ENCODE data around the gene WWTR1.

Gene WWTR1

DNA sequence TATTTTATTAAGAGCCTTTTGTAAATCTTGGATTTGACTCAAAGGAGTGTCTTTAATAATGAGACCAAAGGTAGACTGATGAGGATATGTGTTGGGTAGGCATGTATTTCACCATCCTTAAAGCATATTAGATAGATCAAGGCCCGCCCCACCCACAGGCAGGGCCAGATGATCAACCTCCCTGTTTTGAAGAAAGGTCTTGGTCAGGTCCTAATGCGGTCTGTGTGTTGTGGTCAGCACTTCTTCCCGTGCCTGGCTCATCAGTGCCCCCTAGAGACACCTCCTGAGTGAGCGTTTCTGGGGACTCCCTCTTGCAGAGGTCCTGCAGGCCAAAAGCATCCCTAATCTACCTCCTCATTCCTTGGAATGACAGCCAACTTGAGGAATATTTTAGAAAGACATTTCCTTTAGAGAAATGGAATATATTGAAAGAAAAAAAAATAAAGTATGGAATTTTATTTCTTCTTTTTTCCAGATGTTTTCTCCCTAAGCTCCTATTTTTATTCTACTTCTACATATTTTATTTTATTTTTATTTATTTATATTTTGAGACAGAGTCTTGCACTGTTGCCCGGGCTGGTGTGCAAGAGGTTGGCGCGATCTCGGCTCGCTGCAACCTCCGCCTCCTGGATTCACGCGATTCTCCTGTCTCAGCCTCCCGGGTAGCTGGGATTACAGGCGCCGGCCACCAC, 177.4 kb downstream of the WWTR1 start:
- TF ChIP-seq, protein P1, sequence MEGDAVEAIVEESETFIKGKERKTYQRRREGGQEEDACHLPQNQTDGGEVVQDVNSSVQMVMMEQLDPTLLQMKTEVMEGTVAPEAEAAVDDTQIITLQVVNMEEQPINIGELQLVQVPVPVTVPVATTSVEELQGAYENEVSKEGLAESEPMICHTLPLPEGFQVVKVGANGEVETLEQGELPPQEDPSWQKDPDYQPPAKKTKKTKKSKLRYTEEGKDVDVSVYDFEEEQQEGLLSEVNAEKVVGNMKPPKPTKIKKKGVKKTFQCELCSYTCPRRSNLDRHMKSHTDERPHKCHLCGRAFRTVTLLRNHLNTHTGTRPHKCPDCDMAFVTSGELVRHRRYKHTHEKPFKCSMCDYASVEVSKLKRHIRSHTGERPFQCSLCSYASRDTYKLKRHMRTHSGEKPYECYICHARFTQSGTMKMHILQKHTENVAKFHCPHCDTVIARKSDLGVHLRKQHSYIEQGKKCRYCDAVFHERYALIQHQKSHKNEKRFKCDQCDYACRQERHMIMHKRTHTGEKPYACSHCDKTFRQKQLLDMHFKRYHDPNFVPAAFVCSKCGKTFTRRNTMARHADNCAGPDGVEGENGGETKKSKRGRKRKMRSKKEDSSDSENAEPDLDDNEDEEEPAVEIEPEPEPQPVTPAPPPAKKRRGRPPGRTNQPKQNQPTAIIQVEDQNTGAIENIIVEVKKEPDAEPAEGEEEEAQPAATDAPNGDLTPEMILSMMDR (IDR thresholded peaks at IDR 0.05; ENCODE audit: low read depth, low read length): peak; percentile 99
- H3K27me3 ChIP-seq: no peaks in the 10 kb centered on the region
- peaks cover 3% of the 10 kb centered on the region; the same call in 1 of the 2 replicates for H3K4me1 ChIP-seq
- peak; percentile 83 for DNase-seq
- H3K4me3 ChIP-seq (ENCODE audit: low read depth, low read length): no peak overlapping the region
- H3K36me3 ChIP-seq: no peaks in the 10 kb centered on the region
- no peaks in the 10 kb centered on the region for H3K9me3 ChIP-seq

DNA sequence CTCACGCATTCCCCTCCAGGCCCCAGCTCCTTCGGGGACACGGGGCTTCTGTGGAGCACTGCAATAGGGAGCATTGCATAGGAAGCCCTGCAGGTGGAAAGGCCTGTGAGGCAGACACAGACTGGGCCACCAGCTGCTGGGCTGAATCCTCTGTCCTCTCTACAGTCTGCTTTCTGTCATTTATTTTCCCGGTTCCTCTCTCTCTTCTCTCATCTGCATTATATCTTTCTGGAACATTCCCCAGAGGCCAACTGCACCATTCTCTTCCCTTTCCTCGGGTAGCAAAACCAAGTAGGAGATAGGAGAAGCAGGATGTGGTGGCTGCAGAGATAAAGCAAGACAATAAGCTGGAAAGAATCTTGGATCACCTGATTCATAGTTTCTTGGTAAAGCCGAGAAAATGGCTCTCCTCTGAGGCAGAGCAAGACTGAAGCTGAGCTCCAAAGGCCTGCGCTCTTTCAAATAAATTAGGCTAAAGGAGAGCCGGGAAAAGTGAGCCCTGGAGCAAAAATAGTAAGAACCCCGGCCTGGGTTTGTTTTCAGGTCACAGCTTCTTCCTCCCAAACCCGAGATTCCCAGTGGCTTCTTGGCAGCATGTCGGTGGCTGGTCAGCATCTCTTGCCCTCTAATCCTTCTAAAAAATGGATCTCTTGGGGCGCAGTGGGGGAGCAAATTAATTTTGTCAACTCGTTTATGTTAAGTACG, 178.1 kb downstream of the WWTR1 start:
- no peak overlapping the region for H3K4me3 ChIP-seq (ENCODE audit: low read depth, low read length)
- TF ChIP-seq, protein P1 (IDR thresholded peaks at IDR 0.05; ENCODE audit: low read depth, low read length): no peak
- no peak for DNase-seq
- H3K4me1 ChIP-seq: peaks cover 6% of the 10 kb centered on the region
- H3K36me3 ChIP-seq: no peaks in the 10 kb centered on the region
- no peaks in the 10 kb centered on the region for H3K27me3 ChIP-seq
- no peaks in the 10 kb centered on the region for H3K9me3 ChIP-seq

DNA sequence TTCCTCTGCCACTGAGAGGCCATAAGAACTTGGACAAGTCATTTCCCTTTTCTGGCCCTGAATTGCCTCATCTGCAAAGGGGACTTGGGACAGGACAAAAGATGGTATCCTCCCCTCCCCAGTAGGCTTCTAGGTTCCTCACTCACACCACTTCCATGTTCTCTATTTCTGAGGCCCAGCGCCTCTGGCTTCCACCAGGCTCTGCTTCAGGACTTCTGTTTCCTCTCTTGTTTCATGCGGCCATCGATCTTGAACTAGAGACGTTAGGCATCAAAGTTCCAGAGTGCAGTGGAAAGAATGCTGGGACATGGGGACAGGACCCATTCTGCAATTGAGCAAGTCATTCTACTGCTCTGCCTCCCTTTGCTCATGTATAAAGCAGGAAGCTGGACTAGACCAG, 181.6 kb downstream of the WWTR1 start:
- peaks cover 20% of the 10 kb centered on the region for H3K4me1 ChIP-seq
- H3K36me3 ChIP-seq: no peaks in the 10 kb centered on the region
- TF ChIP-seq, protein P1 (IDR thresholded peaks at IDR 0.05; ENCODE audit: low read depth, low read length): no peak
- no peak overlapping the region for H3K4me3 ChIP-seq (ENCODE audit: low read depth, low read length)
- H3K27me3 ChIP-seq: no peaks in the 10 kb centered on the region
- H3K9me3 ChIP-seq: no peaks in the 10 kb centered on the region
- no peak for DNase-seq

DNA sequence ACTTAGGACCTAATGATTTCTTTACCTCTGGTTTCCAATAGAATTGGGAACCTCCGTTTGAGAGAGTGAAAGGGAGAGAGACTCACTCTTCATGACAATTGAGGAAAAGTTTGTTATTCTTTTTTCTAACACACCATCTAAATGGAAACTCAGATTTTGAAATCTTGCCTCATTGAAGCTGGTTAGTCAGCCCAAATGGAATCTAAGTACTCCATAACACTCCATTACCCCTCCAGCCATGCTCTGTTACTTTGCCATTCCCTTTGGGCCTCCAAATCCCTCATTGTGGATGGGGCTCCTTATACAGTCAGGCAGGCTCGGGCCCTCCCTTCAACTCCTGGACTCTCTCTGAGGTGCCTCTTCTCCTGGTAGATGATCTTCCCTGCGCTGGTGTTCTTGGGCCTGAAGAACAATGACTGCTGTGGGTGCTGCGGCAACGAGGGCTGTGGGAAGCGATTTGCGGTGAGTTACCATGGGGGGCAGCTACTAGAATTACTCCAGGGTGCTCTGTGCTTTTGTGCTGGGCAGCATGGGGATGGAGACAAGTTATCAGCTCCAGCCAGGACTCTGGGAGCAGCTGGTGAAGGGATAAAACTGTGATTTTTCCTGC, 182.3 kb downstream of the WWTR1 start:
- H3K4me3 ChIP-seq (ENCODE audit: low read depth, low read length): no peak overlapping the region
- H3K4me1 ChIP-seq: peaks cover 20% of the 10 kb centered on the region
- H3K9me3 ChIP-seq: no peaks in the 10 kb centered on the region
- DNase-seq: no peak
- TF ChIP-seq, protein P1 (IDR thresholded peaks at IDR 0.05; ENCODE audit: low read depth, low read length): no peak
- no peaks in the 10 kb centered on the region for H3K27me3 ChIP-seq
- no peaks in the 10 kb centered on the region for H3K36me3 ChIP-seq

DNA sequence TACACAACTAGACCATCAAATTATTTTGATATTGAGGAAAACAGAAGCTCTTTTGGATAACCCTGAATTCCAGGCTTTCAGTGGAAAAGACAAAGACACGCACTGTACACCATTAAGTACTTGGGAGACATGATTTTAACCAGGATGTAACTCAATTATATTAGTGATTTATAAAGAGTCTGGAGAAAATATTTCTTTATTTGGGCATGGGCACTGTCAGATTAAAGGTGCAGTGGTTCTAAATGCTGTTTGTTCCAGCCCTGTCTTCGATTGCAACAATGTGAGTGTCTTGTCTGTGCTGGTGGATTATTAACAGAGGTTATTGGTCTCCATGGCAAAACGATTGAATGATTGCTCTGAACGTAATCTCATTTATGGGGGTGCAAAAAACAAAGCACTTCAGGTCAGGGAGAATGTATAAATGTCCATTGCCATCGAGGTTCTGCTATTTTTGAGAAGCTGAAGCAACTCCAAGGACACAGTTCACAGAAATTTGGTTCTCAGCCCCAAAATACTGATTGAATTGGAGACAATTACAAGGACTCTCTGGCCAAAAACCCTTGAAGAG, 183.5 kb downstream of the WWTR1 start, which contains the start of gene TM4SF4:
Gene TM4SF4, plus strand, starts transcription at position 448 of the 568 bp plus-strand sequence. CDS start 181 bp downstream, outside the sequence.
- Histone ChIP-seq H3K4me1 (peaks cover 17% of the 10 kb centered on the region), H3K36me3 (no peaks in the 10 kb centered on the region), H3K9me3 (no peaks in the 10 kb centered on the region), H3K4me3 (ENCODE audit: low read depth, low read length) (no peak within 1 kb of the TSS), H3K27me3 (no peaks in the 10 kb centered on the region)
- TF ChIP-seq, protein P1 (IDR thresholded peaks at IDR 0.05; ENCODE audit: low read depth, low read length): no peak
- DNase-seq: no peak
